Measurements from ENCODE around the gene FTH1.
"Not testable (repeated sequence)": the region's sequence is repeated elsewhere in the genome, so short reads cannot be mapped to it uniquely, and the experiment has no call there.

Gene FTH1

GRCh38 chr11:61969838-61970662 lies 2.6 kb upstream of the FTH1 start:
- TF ChIP-seq CTCF (IDR thresholded peaks at IDR 0.05; ENCODE audit: insufficient read depth, low read length, missing control alignments): no peak
- DNase-seq (ENCODE audit: low read depth, low spot score): no peak
- ChIA-PET CTCF (interaction anchor here (1.7 to 15.0 kb wide), 5 partner anchors 20 to 138 kb away, joined by 4 to 146 read pairs (median 17); partner anchors contain the start of gene BEST1), POLR2A (no interaction called here)
- H3K4me3 ChIP-seq (ENCODE audit: low read depth, low read length): no peak overlapping the region

GRCh38 chr11:61969391-61969758 lies 1.9 kb upstream of the FTH1 start:
- no peak for DNase-seq (ENCODE audit: low read depth, low spot score)
- no peak overlapping the region for H3K4me3 ChIP-seq (ENCODE audit: low read depth, low read length)
- CTCF ChIA-PET: interaction anchor here (0.9 to 15.0 kb wide), 7 partner anchors 9 to 171 kb away, joined by 4 to 146 read pairs (median 12); no protein-coding TSS in a partner anchor
- POLR2A ChIA-PET: no interaction called here
- TF ChIP-seq CTCF (IDR thresholded peaks at IDR 0.05; ENCODE audit: insufficient read depth, low read length, missing control alignments): no peak

- ChIA-PET POLR2A (interaction anchor here (0.7 to 3.7 kb wide), 7 partner anchors 8 to 155 kb away, joined by 3 to 15 read pairs (median 7); partner anchors contain the start of genes BEST1 and INCENP), CTCF (interaction anchor here (0.8 to 15.0 kb wide), 8 partner anchors 10 to 171 kb away, joined by 4 to 146 read pairs (median 9); no protein-coding TSS in a partner anchor)
- no peak for TF ChIP-seq CTCF (IDR thresholded peaks at IDR 0.05; ENCODE audit: insufficient read depth, low read length, missing control alignments)
- peak overlapping the region; percentile 98 for H3K4me3 ChIP-seq (ENCODE audit: low read depth, low read length)
- no peak for DNase-seq (ENCODE audit: low read depth, low spot score)
These were observed 1.4 kb upstream of the FTH1 start for GRCh38 chr11:61968758-61969390.

GRCh38 chr11:61967924-61968757 lies 707 bp upstream of the FTH1 start:
- ChIA-PET CTCF (interaction anchor here (0.8 to 15.0 kb wide), 10 partner anchors 10 to 170 kb away, joined by 3 to 146 read pairs (median 5); no protein-coding TSS in a partner anchor), POLR2A (interaction anchor here (0.6 to 3.7 kb wide), 21 partner anchors 8 to 171 kb away, joined by 3 to 15 read pairs (median 6); partner anchors contain the start of genes BEST1, INCENP and RAB3IL1)
- no peak for TF ChIP-seq CTCF (IDR thresholded peaks at IDR 0.05; ENCODE audit: insufficient read depth, low read length, missing control alignments)
- peak overlapping the region; percentile 98 for H3K4me3 ChIP-seq (ENCODE audit: low read depth, low read length)
- DNase-seq (ENCODE audit: low read depth, low spot score): no peak

- no peak for DNase-seq (ENCODE audit: low read depth, low spot score)
- peak overlapping the region; percentile 98 for H3K4me3 ChIP-seq (ENCODE audit: low read depth, low read length)
- CTCF ChIA-PET: interaction anchor here (1.6 to 15.0 kb wide), 4 partner anchors 10 to 141 kb away, joined by 3 to 146 read pairs (median 53); no protein-coding TSS in a partner anchor
- no peak for TF ChIP-seq CTCF (IDR thresholded peaks at IDR 0.05; ENCODE audit: insufficient read depth, low read length, missing control alignments)
- POLR2A ChIA-PET: interaction anchor here (1.1 to 3.7 kb wide), 10 partner anchors 9 to 169 kb away, joined by 3 to 15 read pairs (median 7); partner anchors contain the start of gene BEST1
These were observed 709 bp downstream of the FTH1 start for GRCh38 chr11:61966734-61967115.

- CTCF ChIA-PET: interaction anchor here (0.9 to 15.0 kb wide), 7 partner anchors 9 to 143 kb away, joined by 3 to 146 read pairs (median 7); no protein-coding TSS in a partner anchor
- H3K4me3 ChIP-seq (ENCODE audit: low read depth, low read length): peak overlapping the region; percentile 98
- DNase-seq (ENCODE audit: low read depth, low spot score): not testable (repeated sequence)
- POLR2A ChIA-PET: interaction anchor here (1.4 to 6.6 kb wide), 5 partner anchors 13 to 117 kb away, joined by 5 to 44 read pairs (median 8); partner anchors contain the start of gene BEST1
These were observed 2.7 kb downstream of the FTH1 start for GRCh38 chr11:61964666-61965271.

Measured in AG04449 (cell line).